RWPE1 (cell line): ENCODE results near the gene NUP214.

Experiments used
- CTCF ChIA-PET: fragments of 350-600 bp; sonication (Branson Sonifier 250); formaldehyde crosslinking; extraction: SDS; loops from one replicate; lab custom pipeline; 2021; lab: Yijun Ruan, JAX
- POLR2A ChIA-PET: fragments of 400-600 bp; formaldehyde crosslinking; extraction: SDS; loops from one replicate; lab custom pipeline; 2020; ENCODE audit warnings: antibody characterized with exemption; ENCODE audit not compliant: low non-redundant PET; lab: Yijun Ruan, JAX
- DNase-seq: peaks from one replicate; pipeline ENCODE4 v3.0.0; 2012; ENCODE audit warnings: low spot score
- H3K27ac ChIP-seq: fragments of 450-650 bp; 2 replicates; pipeline ENCODE4 v1.5.1; 2017
- TF ChIP-seq, protein P1 (sequence below): fragments of 450-650 bp; conservative IDR thresholded peaks from 2 replicates; pipeline ENCODE4 v1.5.1; 2017; ENCODE audit warnings: low read depth, mild to moderate bottlenecking

The NUP214 gene

DNA sequence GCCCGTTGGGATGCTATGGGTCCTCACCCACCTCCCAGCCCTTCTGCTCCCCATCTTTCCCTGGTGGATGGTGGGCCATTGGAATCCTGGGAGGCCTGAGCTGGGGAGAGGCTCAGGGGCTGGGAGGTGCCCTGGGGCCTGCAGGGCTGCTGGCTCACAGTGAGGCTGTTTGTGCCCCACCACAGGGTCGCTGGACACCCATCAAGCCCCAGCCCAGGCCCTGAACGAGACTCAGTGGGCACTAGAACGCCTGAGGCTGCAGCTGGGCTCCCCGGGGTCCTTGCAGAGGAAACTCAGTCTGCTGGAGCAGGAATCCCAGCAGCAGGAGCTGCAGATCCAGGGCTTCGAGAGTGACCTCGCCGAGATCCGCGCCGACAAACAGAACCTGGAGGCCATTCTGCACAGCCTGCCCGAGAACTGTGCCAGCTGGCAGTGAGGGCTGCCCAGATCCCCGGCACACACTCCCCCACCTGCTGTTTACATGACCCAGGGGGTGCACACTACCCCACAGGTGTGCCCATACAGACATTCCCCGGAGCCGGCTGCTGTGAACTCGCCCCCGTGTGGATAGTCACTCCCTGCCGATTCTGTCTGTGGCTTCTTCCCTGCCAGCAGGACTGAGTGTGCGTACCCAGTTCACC lies 33.9 kb upstream of the NUP214 start:
- CTCF ChIA-PET = interaction anchor here (0.6 to 1.1 kb wide), 2 partner anchors 8 to 38 kb away, joined by 3 to 7 read pairs; no protein-coding TSS in a partner anchor
- POLR2A ChIA-PET = no interaction called here
- no peak for DNase-seq
- no peak overlapping the region for H3K27ac ChIP-seq
- TF ChIP-seq, protein P1, sequence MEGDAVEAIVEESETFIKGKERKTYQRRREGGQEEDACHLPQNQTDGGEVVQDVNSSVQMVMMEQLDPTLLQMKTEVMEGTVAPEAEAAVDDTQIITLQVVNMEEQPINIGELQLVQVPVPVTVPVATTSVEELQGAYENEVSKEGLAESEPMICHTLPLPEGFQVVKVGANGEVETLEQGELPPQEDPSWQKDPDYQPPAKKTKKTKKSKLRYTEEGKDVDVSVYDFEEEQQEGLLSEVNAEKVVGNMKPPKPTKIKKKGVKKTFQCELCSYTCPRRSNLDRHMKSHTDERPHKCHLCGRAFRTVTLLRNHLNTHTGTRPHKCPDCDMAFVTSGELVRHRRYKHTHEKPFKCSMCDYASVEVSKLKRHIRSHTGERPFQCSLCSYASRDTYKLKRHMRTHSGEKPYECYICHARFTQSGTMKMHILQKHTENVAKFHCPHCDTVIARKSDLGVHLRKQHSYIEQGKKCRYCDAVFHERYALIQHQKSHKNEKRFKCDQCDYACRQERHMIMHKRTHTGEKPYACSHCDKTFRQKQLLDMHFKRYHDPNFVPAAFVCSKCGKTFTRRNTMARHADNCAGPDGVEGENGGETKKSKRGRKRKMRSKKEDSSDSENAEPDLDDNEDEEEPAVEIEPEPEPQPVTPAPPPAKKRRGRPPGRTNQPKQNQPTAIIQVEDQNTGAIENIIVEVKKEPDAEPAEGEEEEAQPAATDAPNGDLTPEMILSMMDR = no peak

DNA sequence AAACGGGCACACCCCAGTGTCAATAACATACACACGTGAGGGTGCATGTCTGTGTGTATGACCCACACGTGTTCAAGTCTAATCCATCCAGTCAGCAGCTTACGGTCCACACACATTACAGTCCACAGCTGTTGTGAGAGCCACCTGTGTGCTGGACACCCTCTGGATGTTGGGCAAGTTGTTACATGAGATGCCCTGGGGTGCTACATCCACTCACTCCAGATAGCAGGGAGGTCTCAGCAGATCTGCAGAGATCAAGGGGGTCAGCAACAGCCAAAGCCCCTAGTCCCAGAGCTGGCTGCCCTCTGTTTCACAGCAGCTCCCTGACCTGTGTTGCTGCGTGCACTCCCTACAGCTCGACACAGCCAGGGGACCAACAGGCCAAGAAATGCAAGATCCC lies 33.4 kb upstream of the NUP214 start:
- DNase-seq = no peak
- TF ChIP-seq, protein P1 = no peak
- no peak overlapping the region for H3K27ac ChIP-seq
- CTCF ChIA-PET = interaction anchor here (0.6 to 1.1 kb wide), 3 partner anchors 9 to 38 kb away, joined by 3 to 7 read pairs (median 4); no protein-coding TSS in a partner anchor
- POLR2A ChIA-PET = no interaction called here

DNA sequence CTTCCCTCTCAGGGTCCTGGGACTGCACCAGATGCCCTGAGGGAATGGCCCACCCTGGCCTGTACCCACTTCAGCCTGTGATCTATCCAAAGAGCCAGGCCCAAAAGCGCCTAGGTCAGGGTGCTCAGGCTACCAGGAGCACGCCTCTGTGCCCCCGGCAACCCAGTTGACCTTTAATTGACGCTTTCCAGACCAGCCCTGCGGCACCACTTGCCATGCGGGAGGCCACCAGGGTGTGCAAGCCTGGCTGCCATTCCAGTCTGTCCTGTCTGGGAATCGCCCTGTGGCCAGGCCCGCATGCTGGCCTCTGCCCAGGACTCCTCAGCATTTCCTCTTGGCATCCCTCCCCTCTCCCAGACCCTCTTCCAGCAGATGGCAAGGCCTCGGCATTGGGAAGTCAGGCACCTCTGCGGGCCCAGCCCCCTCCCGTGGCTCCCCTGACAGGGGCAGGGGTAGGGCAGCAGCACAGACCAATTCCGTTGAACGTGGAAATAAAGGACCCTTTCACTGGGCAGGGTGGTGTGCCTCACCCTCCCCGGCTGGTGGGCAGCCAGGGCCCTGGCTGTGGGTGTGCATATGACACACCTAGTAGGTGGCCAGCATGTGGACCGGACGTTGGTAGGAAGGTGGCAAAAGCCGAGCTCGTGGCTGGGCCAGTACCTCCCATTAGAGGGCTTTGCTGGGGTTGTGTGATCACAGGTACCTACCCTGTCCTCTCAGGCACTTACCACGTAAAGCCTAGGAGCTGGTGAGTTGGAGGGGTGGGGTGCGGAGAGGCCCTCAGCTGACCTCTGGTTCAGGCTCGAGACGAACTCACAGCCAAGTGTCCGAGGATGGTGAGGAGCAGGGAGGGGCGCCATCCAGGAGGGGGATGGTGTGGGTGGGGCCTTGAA lies 32.6 kb upstream of the NUP214 start:
- ChIA-PET CTCF (interaction anchor here (0.6 to 1.1 kb wide), 2 partner anchors 29 to 39 kb away, joined by 4 to 7 read pairs; no protein-coding TSS in a partner anchor), POLR2A (interaction anchor here (0.6 kb wide), 1 partner anchor 10 kb away, joined by 12 read pairs; no protein-coding TSS in a partner anchor)
- no peak for DNase-seq
- no peak overlapping the region for H3K27ac ChIP-seq
- TF ChIP-seq, protein P1 = no peak

DNA sequence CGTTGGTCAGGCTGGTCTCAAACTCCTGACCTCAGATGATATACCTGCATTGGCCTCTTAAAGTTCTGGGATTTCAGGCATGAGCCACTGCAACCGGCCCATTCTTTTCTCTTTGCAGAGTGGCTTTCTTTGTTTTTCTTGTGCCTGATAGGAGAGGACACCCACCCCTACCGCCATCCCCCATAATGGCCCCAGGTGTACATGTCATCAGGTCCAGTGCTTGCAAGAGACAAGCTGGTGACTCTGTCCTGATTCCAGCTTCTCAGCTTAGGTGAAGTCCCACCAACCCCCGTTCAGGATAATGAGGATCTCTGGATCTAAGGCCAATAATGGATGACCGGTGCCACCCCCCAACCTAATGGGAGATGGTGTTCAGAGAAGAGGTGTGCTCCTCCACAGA lies 31.4 kb upstream of the NUP214 start:
- DNase-seq = no peak
- TF ChIP-seq, protein P1 = no peak
- POLR2A ChIA-PET = interaction anchor here (0.6 to 0.7 kb wide), 2 partner anchors 31 to 1254 kb away, joined by 3 read pairs; partner anchors contain the start of gene NUP214
- H3K27ac ChIP-seq = no peak overlapping the region
- CTCF ChIA-PET = interaction anchor here (0.5 to 1.3 kb wide), 2 partner anchors 36 to 380 kb away, joined by 3 to 5 read pairs; no protein-coding TSS in a partner anchor

DNA sequence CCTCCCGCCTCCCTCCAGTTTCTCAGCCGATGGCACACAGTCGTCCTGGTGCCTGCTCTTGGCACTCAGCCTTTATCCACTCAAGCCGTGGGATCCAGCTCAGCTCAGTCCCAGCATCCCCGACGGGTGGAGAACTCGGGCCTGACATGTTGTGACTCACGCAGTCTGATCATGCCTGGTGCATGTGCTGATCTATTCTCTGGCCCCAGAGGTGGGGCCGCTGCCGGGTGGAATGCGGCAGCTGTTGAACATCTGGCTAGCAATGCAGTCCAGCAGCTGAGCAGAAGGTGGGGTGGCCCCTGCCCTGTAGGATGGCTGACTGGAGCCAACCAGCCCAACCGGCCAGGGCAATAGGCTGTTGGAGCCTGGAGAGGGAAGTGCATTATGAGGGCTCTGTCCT lies 30.8 kb upstream of the NUP214 start:
- CTCF ChIA-PET = interaction anchor here (1.3 kb wide), 1 partner anchor 36 kb away, joined by 3 read pairs; no protein-coding TSS in a partner anchor
- H3K27ac ChIP-seq = peak overlapping the region; percentile 4; the same call in 1 of the 2 replicates
- DNase-seq = peak; percentile 82
- POLR2A ChIA-PET = interaction anchor here (0.7 kb wide), 1 partner anchor 31 kb away, joined by 3 read pairs; the partner anchor contains the start of gene NUP214
- TF ChIP-seq, protein P1 = no peak

DNA sequence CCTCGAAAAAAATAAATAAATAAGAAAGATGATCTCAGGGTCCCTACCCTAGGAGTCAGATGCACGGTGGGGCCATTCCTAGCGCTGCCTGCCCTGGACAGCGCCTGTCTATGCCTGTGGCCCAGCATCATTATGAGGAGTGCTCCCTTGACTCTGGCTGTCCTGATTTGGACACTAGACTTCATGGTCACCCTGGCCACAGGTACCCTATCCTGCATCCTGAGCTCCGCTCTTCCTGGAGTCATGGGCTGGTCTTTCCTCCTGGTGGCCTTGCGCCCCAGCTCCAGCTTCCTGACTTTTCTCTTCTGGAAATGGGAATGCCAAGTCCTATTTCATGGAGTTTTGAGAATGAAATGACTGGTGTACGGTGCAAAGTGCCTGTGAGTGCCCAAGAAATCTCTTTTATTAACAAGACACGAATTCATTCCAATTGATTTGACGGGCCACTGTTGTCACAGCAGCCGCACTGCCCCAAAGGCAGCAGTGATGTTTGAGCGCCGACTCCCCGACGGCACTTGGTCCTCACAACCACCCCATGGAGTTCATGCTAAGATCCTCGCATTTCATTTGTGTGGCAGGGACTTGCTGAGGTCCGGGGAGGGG lies 29.6 kb upstream of the NUP214 start:
- CTCF ChIA-PET = interaction anchor here (0.7 to 1.7 kb wide), 6 partner anchors 38 to 701 kb away, joined by 3 to 5 read pairs (median 4); no protein-coding TSS in a partner anchor
- TF ChIP-seq, protein P1 = no peak
- POLR2A ChIA-PET = no interaction called here
- DNase-seq = no peak
- no peak overlapping the region for H3K27ac ChIP-seq
